HG03558 (cell line): ENCODE data around the gene FAM89A.
"Not testable (repeated sequence)": the region's sequence is repeated elsewhere in the genome, so short reads cannot be mapped to it uniquely, and the experiment has no call there.

Source experiments
- ATAC-seq: cut with Tn5 transposase; IDR thresholded peaks from one replicate; pipeline ENCODE4 v1.9.1; 2021; ENCODE audit warnings: moderate number of reproducible peaks; ENCODE audit not compliant: unreplicated experiment; ENCODE audit errors: extremely low read depth

FAM89A gene

DNA sequence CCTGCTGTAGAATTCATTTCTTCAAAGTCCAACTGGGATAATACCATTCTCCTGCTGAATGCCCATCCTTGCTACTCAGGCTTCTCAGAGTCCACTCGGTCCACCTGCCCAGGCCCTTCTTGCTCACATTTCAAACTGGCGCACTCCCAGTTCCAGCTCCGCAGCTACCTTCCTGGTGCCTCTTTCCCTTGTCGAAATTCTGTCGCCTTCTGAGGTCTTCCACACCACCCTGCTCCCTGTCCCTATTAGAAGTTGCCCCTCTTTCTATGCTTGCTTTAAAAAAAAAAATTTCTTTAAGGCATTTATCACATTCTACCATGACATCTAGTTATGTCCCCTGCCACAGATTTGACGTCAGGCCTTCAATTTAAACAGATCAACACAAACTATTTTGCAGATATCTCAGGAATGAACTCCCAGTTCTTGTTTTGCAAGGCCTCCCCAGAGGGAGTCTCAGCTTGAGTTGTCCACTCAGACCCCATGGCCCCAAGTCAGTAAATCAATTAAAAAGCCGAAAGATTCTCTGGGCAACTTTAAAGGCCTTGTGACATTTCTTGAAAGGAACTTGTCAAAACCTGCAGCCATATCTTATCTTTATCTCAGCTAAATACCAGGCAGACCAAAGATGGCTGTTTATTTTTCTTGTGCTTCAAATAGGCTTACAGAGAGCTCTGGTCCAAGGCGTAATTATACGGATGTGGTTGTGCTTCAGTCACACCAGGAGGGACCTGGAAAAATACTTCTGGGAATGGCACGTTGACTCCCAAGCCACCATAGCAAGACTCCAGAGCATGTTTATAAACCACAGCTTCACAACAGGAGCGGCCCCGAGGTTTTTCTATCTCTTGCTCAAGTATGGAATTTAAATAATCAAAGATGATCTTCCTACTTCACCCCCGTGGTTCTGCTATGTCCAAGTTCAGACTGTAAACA lies 2.2 kb downstream of the FAM89A start:
- no peak for ATAC-seq

DNA sequence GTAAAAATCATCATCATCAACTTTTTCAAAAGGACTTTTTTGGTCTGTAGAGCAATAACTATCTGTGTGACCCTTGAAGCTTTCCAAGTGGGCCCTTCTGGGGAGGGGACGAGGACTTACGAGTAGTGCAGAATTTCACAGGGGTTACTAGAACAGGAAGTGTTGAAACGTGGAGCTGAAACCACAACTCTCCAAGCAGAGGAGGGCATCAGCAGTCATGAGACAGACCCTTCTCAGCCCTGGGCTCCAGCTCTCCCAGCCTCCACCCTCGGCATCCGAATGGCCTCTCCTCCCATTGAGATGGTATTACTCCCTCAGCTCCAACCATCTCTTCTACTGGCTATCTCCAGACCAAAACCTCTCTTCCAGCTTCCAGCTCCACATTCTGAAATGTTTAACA lies 3.6 kb downstream of the FAM89A start:
- ATAC-seq: no peak

DNA sequence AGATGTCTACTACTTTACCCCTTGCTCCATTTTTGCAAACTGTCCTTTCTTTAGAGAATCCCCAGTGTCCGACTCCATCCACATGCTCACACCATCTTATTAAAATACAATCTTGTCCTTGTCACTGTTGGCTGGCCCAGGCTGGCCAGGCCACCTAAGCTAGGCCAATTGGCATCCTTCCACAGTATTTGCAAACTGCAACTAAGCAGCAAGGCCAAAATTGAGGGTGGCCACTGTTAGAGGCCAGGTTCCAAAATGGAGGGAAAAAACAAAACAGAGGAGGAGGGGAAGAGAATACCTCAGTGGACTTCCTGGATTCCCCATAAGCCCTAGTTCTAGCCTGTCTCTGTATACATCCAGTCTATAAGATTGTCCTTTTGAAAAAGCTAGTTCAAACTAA lies 4.3 kb downstream of the FAM89A start:
- ATAC-seq: no peak

DNA sequence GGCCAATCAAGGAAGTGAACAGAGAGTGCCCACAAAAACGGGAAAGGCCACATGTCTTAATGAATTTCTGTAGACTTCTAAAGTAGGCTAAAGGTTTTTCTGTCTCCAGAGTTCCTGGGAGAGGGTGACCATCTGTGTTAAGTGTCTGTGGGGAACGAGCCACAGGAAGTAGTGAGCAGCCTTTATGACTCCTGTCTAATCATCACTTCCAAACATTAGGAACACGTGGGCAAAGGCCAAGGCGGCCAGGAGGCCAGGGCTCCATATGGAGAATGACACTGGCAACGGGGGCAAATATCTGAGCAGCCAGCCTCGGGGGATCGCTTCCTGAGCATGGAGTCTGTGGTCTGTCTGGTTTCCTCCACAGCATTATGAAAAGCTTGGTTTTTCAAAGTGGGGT lies 7.1 kb downstream of the FAM89A start:
- ATAC-seq: no peak

DNA sequence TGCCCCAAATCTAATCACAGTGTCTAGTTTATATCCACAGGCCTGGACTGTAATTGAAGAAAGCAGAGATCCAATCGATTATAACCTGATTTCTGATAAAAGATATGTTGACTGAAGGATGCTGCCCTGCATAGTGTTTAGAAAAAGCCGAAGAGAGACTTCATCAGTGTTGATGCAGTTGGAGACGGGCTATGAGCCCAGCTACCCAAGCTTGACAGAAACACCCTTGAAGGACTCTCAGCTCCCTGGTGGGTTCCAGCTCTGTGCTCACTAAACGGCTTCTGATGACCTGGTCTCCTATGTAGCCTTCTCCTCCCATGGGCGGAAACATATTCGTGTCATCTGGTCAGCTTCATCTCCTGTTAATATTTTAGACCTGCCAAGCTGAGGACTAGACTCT lies 10.2 kb downstream of the FAM89A start:
- ATAC-seq: no peak

DNA sequence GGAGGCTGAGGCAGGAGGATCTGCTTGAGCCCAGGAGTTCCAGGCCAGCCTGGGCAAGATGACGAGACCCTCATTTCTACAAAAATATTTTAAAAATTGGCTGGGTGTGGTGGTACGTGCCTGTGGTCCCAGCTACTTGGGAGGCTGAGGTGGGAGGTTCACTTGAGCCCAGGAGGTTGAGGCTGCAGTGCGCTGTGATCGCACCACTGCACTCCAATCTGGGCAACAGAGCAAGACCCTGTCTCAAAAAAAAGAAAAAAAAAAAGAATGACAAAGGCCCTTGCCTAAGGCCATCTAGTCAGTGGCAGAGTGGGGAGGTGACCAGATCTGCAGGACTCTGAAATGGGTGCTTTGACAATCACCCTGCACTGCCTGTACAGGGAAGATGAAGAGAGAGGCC lies 10.8 kb downstream of the FAM89A start:
- ATAC-seq: not testable (repeated sequence)

DNA sequence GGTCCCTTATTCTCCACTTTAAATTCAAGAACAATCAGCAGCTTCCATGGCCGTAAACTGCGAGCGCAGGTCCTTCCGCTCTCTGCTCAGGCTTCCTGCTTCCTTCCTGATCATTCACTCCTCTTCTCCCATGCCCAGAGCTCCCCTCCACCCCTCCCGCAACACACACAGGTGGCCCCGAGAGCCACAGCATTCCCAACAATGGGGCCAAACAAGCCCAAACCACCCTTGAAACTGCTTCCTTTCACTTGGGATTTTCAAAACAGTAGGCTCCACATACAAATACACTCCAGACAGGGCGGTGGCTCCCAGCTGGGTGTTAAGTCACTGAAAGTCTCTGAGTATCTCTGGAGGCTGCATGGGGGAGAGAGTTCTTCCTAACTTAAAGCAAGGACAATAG lies 11.4 kb downstream of the FAM89A start:
- no peak for ATAC-seq

DNA sequence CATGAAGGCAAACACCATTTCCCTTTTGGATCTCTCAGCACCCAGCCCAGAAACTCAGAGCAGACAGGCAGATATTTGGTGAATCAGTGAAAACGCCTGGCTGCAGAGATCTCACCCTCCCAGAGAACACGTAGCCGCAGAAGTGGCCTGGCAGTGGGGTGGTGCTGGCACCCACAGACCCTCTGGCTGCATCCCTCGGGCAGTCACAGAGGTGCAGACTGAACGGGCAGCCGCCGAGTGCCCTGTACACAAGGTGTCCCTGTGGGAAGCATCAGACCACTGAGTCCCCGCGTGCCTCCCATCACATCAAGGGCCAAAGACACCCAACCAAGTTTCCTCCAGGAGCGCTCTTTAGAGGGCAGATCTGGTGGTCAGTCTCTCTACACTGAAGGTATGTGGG lies 12.1 kb downstream of the FAM89A start:
- no peak for ATAC-seq

DNA sequence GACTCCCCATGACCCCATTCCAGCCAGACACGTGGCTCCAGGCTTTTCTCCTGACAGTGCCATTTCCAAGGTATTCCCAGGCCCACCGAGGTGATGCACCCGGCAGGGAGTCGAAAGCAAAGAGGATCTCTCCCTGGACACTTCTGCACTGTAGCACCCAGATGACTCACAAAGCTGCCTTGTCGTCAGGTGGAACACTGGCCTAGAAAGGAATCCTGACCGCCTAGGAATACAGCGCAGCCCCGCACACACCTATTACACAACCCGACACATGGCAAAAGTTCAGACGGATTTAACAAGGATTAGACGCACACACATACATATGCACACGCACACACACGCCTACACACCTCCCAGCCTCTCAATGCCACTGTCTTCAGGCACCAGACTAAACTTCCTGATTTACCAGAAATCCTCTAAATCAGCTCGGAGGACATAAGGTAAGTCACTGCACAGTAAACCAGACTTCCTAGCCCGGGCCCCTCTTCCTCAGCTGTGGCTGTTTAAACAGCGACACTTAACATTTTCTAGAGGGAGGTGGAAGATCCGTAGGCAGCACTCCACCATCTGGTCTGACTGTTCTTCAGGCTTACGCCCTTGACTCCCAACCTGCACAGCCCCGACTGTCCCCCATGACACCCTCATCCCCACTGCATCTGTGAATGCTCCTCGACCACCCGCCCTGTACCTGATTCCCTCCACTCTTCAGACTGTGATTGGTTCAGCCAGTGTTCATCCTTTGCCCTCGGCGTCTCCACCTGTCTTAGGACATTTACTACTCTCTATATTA lies 12.7 kb downstream of the FAM89A start:
- no peak for ATAC-seq

DNA sequence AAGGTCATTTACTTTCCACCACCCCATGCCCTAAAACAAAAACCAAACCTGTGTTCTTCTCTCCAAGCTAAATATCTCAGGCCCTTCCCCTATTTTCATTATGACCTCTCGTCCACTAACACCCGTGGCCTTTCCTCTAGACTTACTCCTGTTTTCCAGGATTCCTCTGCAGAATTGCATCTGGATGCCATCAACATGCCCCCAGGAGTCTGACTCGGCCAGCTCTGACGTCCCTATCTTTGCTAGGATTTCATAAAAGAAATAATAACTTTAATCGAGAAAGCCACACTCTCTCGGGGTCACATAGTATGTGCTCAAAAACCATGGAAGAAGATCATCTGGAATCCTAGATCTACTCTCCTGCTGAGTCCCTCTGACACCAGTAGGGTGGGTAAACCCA lies 13.5 kb downstream of the FAM89A start:
- ATAC-seq: no peak

DNA sequence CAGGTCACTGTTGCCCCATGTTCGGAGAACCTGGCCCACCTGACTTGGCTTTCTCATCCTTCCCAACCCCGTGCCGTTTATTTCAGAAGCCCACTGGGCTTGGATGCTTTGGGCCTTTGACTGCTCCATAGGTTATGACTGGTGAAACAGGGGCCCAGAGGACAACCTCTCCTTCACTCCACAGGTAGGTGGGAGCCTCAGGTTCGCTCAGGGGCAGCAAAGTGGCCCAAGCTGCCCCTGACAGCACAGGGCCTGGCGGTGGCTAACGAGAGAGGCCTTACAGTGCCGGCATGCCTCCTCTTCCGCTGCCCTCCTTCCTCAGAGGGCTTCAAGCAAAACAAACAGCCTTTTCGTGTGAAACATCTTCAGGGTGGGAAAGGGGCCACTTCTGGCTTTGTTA lies 16.9 kb downstream of the FAM89A start:
- ATAC-seq: no peak

DNA sequence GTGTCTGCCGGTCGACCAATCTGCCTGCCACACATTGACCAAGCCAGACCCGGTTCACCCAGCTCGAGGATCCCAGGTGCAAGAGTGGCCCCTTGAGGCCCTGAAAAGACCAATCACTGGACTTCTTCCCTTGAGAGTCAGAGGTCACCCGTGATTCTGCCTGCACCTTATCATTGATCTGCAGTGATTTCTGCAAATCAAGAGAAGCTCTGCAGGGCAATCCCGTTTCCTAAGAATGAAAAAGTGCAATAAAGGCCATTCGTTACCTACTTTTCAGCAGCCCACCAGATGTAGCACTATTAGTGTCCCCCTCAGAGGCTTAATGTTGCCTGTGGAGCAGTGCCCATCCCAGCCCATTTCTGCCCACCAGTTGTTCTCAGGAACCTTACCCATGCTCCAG lies 17.5 kb downstream of the FAM89A start:
- ATAC-seq: not testable (repeated sequence)

DNA sequence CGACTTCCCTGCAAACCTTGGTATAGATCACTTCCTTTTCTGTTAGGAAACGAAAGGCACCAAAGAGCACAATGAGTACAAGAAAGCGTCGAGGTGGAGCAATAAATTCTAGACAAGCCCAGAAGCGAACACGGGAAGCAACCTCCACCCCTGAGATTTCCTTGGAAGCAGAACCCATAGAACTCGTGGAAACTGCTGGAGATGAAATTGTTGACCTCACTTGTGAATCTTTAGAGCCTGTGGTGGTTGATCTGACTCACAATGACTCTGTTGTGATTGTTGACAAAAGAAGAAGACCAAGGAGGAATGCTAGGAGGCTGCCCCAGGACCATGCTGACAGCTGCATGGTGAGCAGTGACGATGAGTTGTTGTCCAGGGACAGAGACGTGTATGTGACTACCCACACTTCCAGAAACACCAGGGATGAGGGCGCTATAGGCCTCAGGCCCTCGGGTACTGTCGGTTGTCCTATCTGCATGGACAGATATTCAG lies 18.5 kb downstream of the FAM89A start:
- ATAC-seq: no peak

DNA sequence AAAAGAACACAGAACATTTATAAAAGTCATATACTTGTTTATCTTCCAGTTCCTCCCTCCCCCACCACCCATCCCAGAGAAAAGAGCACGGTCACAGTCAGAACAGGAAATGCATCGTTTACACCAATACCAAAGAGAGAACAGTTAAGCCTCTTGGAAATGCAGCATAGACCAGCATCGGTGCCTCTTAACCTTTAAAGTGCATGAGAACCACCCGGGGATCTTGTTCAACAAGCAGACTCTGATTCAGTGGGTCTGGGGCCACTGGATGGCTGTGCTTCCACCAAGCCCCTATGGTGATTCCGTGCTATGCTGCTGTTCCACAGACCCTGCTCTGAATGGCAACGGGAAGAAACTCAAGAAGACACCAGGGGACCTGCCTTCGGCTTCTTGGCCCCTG lies 19.2 kb downstream of the FAM89A start:
- no peak for ATAC-seq

DNA sequence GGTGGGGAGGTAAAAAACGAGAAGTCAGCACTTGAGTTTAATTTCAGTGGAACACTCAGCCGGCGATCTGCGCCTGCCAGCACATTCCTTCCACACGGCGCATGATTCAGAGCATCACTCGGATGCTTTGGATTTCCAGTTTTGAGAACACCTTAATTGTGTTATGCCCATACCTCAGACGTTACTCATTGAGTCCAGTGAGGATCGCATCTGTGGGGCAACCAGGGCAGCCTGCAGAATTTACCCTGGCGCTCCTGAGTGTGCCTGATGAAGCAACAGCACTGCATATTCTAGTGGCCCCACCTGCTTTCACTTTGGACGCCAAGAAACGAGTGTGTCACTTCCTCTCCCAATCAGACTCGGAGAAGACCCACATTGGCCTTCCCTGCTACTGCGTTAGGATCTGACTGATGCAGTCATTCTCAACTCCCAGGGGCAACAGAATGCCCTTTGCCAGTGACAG lies 19.9 kb downstream of the FAM89A start:
- no peak for ATAC-seq

DNA sequence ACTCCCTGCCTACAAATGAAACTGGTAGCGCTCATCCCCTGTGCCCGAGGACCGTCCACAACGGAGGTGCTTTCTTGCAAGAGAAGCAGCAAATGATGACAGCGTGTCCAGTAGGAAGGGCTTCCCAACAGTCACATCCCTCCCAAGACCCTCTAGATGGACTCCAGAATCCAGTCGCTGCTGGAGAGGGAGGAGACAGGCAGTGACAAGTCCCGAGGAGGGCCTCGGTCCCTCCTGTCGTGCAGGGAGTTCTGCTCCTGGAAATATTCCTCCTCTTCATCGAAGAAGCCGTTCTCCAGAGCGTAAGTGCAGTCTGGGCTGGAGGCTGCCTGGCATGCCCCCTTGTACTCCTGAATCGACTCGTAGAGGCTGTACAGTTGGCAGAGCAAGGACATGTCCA lies 20.3 kb downstream of the FAM89A start:
- ATAC-seq: no peak

DNA sequence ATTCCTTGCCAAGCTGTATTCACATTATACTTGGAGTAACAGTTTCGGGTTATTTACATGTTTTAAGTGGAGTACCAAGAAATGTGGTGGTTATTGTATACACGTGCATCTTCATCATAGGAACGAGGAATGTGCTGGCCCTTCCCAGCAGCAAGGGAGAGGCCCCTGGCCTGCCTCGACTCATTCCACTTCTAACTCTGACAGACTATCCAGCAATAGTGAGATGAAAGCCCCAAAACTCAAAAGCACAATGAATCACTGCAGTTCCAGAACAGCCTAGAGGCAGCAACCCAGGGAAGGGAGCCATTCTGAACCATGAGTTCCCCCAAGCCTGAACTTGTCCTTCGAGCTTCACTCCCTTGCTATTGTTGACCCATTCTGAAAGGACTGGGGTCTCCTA lies 23.1 kb downstream of the FAM89A start:
- no peak for ATAC-seq

DNA sequence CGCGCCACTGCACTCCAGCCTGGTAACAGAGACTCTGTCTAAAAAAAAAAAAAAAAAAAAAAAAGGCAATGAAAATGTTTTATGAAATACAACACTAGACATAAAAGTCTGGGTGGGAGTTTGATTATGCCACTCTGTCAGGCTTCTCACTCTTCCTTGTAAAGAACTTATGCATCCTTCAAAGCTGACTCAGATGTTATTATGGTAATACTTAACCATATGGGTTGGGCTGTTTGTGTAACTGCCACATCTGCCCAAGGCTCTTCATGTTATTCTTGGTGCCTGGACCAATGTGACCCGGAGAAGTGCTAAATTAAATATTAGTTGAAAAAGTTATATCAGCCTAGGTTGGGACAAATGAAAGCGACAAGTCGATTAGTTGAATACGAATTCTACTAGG lies 23.8 kb downstream of the FAM89A start:
- no peak for ATAC-seq

DNA sequence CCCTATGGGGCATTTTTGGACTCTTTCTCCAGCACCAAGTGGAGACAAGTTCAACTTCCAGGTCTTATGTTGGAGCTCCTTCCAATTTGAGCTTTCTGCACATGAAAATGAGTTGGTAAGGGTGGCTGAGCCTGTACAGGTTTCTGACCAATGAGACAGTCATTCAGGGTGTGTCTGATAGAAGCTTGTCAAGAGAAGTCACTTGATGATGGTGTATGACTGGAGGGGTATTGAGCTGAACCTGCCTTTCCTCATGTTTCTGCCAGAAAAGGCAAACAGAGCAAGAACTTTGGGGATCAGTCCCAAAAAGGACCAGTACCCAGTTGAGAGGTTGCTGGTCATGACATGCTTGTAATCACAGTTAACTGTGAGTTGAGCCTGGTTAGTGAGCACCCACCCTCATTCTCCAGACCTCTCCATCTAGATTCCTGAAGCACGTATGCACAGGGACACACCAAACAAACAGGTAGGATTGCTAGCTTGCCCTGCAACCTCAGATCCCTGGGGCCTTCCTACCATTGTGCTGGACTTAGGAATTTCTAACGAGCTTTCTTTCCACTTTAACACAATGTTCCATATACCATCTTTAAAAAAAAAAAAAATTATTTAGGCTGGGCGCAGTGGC lies 26.6 kb downstream of the FAM89A start:
- no peak for ATAC-seq

DNA sequence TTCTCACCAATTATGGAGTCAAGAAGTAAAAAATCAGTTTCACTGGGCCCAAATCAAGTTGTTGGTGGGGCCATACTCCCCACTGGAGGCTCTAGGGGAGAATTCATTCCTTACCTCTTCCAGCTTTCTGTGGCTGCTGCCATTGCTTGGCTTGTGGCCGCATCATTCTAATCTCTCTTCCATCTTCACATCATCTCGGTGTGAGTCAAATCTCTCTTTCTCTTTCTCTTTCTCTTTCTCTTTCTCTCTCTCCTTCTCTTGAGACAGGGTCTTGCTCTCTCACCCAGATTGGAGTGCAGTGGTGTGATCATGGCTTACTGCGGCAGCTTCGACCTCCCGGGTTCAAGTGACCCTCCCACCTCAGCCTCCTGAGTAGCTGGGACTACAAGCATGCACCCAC lies 28.1 kb downstream of the FAM89A start:
- no peak for ATAC-seq

DNA sequence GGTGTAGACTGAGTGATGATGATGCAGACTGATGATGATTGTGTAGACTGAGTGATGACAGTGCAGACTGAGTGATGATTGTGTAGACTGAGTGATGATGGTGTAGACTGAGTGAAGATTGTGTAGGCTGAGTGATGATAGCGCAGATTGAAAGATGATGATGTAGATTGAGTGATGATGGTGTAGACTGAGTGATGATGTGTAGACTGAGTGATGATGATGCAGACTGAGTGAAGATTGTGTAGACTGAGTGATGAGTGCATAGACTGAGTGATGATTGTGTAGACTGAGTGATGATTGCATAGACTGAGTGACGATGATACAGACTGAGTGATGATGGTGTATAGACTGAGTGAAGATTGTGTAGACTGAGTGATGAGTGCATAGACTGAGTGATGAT lies 28.7 kb downstream of the FAM89A start:
- no peak for ATAC-seq
